Glomerular visceral epithelial cell (primary cell): ENCODE measurements around the gene PSMD8.
"Not testable (repeated sequence)": the region's sequence is repeated elsewhere in the genome, so short reads cannot be mapped to it uniquely, and the experiment has no call there.

ENCODE experiments used
- DNase-seq: peaks from one replicate; pipeline ENCODE4 v3.0.0-alpha.2; 2016; ENCODE audit errors: extremely low spot score

The PSMD8 gene

DNA sequence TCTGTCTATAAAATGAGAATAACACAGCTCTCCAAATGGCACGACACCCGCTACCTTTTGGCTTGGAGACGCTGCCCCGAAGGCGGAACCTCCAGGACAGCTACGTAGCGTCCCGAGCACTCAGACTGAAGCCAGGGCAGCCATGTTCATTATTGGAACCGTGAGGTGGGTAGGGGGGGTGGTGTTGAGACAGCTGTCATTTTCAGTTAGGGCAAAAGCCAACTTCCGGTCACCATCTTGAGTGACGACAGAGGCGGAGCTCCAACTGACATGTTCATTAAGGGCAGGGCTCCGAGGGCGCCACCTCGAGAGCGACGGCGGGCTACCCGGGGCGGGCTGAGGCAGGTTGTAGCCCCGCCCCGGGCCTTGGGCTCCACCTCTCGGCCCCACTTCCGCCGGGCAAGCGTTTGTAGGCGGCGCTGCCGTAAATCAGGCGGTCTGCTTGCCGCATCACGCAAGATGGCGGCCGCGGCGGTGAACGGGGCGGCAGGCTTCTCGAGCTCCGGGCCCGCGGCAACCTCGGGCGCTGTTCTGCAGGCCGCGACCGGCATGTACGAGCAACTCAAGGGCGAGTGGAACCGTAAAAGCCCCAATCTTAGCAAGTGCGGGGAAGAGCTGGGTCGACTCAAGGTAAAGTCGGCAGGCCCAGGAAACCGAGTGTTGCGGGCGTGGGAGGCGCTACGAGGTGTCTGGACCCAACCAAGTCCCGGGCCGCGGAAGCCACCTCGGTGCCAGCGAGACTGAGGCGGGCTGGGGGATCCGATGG, at the start of gene PSMD8:
PSMD8 (plus strand) TSS at position 240 of the 766 bp plus-strand sequence; CDS start at position 271, 31 bp downstream.
- peak; percentile 99 for DNase-seq

GRCh38 chr19:38326591-38326990, 47.8 kb upstream of the PSMD8 start:
- DNase-seq: no peak

DNA sequence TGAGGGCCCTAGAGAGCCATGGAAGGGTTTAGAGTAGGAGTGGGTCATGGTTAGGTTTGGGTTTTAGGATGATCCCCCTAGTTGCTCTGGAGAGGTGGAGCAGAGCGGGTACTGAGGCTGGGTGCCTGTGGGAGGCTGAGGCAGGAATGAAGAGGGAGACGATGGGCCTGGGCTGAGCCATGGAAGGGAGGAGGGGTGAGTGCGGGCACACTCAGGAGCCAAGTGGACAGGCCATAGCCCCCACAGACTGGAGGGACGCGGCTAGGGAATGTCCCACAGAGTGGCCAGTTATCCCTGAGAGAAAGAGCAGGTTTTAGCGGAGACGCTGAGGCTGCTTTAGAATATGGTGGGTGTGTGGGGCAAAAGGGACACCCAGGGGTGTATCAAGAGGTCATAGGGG, 44.7 kb upstream of the PSMD8 start:
- DNase-seq: no peak

DNA sequence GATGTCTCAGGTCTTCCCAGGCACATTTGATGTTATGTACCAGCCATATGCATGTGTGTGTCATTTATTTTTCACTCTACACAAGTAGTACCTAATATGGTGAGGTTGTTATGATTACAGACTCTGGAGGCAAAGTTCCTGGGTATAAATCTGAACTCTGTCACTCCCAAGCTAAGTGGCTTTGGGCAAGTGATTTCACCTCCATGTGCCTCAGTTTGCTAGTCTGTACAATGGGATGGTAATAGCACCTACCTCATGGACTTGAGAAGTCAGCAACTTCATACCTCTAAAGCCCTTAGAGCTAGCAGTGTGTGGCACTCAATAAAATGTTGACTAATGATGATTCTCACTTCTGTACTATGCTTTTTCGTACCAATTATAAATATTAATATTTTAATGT, 42.6 kb upstream of the PSMD8 start:
- no peak for DNase-seq

DNA sequence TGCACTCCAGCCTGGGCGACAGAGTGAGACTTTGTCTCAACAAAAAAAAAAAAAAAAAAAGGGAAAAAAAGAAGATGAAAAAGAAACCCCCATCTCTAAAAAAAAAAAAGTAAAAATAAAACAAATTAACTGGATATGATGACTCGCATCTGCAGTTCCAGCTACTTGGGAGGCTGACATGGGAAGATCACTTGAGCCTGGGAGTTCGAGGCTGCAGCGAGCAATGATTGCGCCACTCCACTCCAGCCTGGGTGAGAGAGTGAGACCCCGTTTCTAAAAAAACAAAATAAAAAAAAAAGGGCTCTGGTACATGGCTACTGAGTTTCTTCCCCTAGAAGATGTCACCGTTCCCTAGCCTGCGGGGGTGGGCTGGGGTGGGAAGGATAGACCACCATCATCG, 41.1 kb upstream of the PSMD8 start:
- DNase-seq: no peak

GRCh38 chr19:38335949-38336637, 38.3 kb upstream of the PSMD8 start:
- peak; percentile 97 for DNase-seq

- DNase-seq: peak; percentile 97
These were observed 37.6 kb upstream of the PSMD8 start for GRCh38 chr19:38336638-38337359.

DNA sequence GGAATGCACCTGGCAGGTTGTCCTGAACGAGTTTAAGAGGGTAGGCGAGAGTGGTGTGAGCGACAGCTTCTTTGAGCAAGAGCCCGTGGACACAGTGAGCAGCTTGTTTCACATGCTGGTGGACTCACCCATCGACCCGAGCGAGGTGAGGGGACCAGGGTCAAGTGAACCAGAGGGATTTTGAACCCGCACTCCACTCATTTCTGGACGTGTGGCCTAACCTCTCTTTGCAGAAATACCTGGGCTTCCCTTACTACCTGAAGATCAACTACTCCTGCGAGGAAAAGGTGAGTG, 37.1 kb upstream of the PSMD8 start:
- no peak for DNase-seq

DNA sequence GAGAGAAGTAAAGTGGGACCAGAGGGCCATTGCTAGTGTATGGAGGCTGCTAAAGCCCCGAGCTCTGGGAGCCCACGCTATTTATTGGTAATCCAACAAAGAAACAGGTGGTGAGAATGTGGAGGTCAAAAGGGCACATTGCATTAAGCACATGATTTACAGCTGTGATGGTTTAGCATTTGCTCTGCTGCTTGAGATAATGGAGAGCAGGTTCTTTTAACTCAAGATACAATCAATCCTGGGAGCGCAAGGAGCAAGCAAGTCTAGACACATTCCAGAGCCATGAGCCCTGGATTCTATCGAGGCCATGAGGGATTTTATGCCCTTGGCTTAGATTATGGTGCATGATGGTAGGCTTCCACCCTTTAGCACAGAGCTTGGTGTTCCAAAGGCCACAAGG, 35.4 kb upstream of the PSMD8 start:
- DNase-seq: not testable (repeated sequence)

GRCh38 chr19:38340927-38341326, 33.4 kb upstream of the PSMD8 start:
- DNase-seq: no peak

GRCh38 chr19:38346837-38347236, 27.5 kb upstream of the PSMD8 start:
- no peak for DNase-seq

GRCh38 chr19:38350883-38351282, 23.5 kb upstream of the PSMD8 start:
- DNase-seq: no peak

DNA sequence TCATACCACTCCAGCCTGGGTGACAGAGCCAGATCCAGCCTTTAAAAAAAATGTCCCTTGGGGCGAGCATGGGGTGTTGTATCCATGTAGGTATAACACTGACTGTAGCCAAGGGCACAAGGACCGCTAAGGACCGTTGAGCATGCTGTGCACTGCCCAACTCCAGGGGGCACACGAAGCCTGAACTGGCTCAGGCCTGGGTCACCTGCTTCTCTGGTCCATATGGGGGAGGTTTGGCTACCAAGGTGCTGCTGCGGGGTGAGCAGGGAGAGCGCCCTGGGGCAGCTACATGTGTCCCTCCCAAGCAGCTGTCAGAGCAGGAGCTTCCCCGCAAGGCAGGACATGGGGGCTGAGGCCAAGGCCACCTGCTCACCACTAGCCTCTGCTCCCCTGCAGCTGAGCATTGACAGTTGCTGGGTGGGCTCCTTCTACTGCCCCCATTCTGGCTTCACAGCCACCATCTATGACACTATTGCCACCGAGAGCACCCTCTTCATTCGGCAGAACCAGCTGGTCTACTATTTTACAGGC, 22.4 kb upstream of the PSMD8 start:
- DNase-seq: no peak

DNA sequence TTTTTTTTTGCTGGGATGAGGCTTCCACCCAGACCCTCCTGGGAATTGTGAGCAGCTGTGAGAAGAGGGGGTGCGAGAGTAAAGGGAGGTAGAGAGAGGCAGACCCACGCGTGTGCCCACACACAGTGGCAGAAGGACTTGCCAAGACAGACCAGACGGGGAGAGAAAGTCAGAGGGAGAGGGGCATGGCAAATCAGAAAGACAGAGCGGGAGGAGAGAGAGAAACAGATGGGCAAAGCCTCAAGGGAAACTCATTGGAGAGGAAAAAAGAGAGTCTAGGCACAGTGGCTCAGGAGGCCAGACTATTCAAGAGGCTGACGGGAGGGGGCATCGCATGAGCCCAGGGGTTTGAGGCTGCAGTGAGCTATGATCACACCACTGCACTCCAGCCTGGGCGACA, 21.8 kb upstream of the PSMD8 start:
- DNase-seq: no peak

- DNase-seq: no peak
These were observed 18.3 kb upstream of the PSMD8 start for GRCh38 chr19:38355728-38356725.

DNA sequence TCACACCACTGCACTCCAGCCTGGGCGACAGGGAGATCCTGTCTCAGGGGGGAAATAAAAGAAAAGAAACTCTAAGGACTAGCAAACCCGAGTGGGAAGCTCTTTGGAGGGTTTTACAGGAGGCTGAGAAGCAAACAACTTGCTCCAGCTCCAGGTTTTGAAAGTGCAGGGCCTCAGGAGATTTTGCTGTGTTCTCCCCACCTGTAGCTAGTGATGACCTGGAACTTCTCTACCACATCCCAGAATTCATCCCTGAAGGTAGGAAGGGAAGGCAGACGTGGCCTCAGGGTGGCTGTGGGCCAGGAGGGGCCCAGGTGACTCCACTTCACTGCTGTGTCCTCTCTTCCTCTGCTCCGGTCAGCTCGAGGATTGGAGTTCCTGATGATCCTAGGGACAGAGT, 16.3 kb upstream of the PSMD8 start:
- no peak for DNase-seq

- no peak for DNase-seq
These were observed 14.9 kb upstream of the PSMD8 start for GRCh38 chr19:38359242-38360021.

- no peak for DNase-seq
These were observed 14.0 kb upstream of the PSMD8 start for GRCh38 chr19:38360351-38360750.

GRCh38 chr19:38360839-38361631, 13.3 kb upstream of the PSMD8 start:
- DNase-seq: no peak

DNA sequence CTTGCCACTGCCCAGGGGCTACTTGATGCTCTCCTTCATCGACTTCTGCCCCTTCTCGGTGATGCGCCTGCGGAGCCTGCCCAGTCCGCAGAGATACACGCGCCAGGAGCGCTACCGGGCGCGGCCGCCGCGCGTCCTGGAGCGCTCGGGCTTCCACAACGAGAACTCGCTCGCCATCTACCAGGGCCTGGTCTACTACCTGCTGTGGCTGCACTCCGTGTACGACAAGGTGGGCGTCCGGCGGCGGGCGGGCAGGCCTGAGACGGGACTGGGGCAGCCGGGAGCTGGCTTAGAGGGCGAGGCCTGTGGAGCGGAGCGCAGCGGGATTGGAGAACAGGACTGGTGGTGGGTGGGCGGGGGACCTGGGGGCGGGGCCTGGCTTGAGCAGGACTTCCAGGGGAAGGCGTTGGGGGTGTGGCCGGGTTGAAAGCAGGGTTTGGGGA, 12.7 kb upstream of the PSMD8 start:
- DNase-seq: peak; percentile 87
